CD4-positive, alpha-beta T cell treated with Interleukin-6 at 100 ng/mL for 8 hours (primary cell): ENCODE measurements around the gene TPK1.

Source experiments
- DNase-seq: peaks from one replicate; pipeline ENCODE4 v3.0.0-alpha.2; 2020; ENCODE audit warnings: mixed read lengths, low spot score

Gene TPK1

DNA sequence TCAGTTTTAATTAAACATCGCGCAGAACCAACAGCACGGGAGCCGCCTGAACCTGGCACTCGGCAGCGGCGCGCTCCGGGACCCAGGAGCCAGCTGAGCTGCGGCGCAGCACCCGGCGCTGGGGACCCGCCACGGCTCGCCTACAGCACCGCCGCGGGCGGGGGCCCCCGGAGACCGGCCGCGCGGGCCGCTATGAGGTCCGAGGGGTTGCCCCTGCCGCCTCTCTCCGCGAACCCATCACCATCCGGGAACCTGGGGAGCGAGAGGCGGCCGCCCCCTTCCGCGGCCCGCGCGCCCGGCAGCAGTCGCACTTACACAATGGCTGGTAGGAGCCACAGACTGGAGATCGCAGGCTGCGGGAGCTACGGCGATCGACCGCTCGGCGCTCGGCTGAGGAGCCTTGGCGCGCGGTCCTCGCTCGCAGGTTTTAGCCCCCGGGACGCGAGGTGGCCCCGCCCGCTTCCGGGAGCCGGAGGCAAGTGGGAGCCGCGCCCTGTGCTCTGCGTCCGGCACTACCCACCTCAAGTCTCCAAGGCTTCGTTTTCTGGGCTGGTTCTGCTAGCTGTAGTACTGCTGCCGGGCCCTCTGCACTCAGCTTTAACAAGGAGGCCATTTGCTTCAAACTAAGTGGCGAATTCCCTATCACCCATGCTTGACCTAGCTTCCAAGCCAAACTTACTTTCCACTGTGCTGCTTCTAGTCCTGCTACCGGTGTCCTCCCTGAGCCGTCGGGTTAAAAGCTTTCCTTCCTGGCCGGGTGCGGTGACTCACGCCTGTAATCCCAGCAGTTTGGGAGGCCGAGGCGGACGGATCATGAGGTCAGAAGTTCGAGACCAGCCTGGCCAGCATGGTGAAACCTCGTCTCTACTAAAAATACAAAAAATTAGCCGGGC, at the start of gene TPK1:
TPK1 (minus strand) TSS at position 402 of the 893 bp plus-strand sequence. CDS start 451 bp downstream, outside the sequence.
- DNase-seq = peak; percentile 92

DNA sequence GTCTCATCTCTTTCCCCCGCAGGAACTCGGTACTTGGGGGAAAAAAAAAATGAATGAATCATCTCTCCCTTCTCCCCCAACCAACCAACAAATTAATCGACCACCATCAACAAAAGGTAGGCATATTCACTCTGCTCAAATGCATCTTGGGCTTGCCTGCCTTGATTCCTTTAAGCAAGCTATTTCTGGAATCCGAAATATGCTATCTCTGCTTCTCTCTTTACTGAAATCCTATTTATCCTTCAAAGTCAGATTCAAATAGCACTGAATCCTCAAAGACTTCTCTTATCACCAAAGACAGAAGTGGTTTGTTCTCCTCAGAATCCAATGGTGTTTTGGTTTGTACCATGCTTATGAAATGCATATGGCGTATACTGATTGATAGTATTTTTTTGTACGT, 49.6 kb upstream of the TPK1 start:
- DNase-seq = no peak

DNA sequence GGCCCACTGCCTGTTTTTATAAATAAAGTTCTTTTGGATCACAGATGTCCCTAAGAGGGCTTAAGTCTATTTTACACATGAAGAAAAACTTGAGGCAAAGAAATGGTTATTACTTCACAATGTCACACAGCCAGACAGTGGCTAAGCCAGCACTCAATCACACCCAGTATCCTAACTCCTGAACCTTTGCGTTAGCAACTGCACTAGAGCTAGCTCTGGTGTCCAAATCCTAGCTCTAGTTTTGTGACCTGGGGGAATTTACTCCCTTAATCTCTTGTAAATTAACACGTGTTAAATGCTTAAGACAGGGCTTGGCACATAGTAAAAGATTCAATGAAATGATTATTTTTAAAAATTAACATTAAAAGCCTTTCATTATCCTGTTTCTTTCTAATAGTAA, 49.0 kb upstream of the TPK1 start:
- no peak for DNase-seq

DNA sequence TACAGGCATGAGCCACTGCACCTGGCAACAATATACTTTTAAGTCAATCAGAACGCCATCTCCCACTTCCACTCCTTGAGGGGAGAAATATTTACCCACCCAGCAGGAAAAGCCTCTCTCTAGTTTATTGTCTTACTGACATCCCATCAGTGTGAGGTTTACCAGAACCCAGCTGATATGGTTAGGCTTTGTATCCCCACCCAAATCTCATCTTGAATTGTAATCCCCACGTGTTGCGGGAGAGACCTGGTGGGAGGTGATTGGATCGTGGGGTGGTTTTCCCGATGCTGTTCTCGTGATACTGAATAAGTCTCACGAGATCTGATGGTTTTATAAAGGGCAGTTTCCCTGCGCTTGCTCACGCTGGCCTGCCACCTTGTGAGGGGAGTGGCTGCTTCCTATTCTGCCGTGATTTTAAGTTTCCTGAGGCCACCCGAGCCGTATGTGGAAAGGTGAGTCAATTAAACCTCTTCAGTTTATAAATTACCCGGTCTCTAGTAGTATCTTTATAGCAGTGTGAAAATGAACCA, 37.5 kb upstream of the TPK1 start:
- DNase-seq = no peak

DNA sequence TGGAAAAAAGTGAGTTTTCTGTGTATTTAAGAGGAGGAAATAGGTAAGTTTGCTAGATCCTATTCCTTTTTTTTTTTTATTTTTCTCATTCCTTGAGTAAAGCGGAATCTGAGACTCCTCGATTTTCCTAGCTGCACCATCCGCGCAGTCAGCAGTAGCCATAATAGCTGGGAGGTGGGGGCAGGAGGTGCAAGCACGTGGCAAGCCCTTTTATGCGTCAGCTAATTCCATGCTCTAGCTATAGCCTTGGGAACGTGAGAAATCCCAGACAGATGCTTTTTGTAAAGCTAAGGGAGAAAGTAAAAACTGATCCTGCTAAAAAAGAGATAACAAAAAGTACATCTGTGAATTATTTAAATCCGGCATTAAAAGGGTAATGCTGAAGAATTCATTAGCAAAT, 33.2 kb upstream of the TPK1 start:
- DNase-seq = no peak

DNA sequence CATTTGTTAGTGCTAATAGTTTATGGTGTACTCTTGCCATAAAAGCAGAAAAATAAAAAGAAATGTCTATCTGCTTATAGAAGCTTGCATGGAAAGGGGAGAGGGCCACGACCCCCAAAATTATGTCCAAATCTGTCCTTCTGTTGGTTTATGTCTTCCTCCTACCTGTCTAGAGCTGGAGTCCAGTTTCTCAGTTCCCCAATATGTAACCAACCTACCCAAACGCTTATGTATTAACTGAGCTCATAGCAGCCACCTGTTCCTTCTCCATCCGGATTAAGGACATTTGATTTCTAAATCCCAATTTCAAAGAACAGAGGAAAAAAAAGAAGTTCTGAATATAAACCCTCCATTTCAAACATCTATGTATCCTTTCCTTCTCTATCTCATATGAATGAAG, 30.3 kb upstream of the TPK1 start:
- no peak for DNase-seq

DNA sequence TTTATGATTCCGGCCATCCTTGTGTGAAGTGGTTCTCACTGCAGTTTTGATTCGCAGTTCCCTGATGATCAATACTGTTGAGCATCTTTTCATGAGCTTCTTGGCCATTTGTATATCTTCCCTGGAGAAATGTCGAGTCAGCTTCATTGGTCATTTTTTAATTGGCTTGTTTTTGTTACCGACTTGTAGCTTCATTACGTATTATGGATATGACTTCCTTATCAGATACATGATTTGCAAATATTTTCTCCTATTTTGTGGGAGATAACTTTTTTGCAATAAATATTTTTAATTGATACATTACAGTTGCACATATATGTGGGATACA, 27.4 kb upstream of the TPK1 start:
- no peak for DNase-seq

DNA sequence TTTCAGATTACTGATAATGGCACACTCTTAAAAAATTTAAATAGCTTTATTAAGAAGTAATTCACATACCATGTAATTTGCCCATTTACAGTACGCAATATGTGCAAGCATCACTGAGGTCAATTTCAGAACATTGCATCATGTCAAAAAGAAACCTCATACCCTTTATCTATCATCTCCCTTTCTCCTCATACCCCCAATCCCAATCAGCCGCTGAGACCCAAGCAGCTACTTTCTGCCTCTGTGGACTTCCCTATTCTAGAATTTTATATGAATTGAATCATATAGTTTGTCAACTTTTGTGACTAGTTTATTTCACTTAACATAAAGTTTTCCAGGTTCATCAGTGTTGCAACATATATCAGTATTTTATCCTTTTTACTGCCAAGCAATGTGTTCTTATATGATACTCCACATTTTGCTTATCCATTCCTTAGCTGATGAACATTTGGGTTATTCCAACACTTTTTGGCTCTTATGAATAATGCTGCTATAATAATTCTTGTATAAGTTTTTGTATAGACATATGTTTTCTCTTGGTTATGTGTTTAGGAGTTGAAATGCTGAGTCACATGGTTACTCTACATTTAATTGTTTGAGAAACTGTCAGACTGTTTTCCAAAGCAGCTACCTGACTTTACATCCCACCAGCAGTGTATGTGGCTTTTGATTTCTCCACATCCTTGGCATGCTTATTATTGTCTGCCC, 26.9 kb upstream of the TPK1 start:
- DNase-seq = no peak

DNA sequence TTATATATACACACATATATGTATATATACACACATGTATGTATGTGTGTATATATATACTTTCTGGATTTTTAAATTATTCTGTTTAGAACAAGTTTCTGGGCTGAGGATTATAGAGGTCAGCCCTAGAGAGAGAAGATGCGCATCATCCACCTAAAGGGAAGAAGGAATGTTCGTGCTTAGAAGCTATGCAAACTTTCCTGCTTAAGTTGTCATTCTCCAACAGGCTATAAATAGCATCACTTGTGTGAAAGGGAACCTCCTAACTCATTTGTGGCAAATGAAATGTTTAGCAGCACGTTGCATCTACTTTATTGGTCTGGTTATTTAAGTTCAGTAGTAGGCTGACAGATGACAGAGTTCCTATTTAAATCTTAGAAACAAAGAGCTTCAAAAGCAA, 23.9 kb upstream of the TPK1 start:
- no peak for DNase-seq

DNA sequence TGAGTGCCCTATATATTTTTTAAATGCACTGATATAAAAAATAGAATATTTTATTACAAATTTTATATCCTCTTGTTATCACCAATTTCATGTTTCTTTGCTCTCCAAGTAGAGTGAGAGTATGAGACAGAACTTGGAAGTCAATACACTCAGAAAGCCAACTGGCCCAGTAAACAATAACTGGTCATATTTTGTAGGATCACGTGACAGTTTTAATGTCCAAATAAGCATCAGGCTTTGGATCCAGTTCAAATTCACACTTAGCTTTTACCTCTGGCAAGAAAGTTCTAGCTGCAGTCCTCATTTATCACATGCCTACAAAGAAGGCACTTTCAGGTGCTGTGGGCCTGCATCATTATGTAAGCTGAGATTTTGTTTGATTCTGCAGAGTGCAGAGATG, 21.6 kb upstream of the TPK1 start:
- no peak for DNase-seq

DNA sequence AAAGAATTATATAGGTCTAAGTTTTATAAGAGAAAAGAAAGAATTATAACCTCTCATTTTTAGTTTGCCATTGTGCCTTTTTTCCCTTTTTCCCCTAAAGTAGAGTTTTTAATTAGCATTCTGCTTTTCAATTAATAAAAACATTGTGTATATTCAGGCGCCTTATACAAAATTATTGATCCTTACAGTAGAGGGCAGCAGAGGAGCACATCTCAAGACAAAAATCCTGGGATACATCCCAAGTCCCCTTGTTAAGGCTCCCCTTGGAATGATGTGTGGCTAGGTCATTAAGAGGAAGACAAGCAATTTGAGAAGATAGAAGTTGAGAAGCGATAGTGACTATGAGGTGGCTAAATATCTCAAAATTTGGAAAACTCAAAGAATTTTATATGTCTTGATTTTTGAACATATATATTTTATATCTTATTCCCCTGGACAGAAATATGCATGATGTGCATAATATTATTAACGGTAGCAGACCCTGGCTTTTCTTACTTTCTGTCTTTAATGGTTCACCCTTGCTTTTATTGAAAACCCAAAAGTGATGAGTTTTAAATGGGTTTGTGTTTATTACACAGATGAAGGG, 19.1 kb upstream of the TPK1 start:
- no peak for DNase-seq

DNA sequence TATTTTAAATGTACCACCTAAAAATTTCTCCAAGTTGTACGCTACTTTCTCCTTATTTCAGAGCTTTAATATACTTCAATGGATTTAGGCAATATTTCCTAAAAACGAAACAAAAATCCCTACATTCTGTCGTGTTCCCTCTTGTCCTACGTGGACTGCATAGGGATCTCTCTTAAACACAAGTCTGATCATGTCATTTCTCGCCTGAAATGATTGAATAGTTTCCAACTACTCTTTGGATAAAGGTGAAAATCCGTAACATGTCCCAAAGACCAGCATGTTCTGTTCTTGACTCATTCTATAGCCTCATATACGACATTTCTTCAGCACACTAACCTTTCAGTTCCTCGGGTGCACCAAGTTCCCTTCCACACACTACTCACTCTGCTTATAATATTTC, 17.7 kb upstream of the TPK1 start:
- DNase-seq = no peak

DNA sequence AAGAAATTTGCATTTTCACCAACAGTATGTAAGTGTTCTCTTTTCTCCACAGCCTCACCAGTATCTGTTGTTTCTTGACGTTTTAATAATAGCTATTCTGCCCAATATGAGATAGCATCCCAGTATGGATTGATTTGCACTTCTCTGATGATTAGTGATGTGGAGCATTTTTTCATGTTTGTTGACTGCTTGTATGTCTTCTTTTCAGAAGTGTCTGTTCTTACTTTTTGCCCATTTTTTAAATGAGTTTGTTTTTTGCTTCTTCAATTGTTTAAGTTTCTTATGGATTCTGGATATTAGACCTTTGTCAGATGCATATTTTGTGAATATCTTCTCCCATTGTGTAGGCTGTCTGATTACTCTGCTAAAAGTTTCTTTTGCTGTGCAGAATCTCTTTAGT, 12.2 kb upstream of the TPK1 start:
- DNase-seq = no peak

DNA sequence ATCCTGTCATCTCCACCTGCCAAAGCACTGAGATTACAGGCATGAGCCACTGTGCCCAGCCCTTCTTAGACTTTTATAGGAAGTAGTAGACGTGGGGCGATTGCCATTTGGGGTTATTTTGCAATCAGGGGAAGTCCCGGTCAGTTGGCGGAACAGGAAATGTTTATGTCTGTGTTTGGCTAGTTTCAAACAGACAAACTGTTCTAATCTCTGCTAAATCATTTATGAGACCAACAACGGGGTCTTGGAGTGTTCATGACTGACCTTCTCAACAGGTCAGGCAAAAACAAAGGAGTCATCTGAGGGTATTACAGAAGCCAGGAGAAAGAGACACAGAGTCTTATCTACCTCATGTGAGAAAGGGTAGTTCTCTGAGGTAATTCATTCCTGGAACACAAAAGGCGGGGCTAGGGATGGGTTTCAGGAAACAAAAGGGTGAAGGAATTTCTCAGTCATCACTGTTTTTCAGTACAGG, 6.6 kb upstream of the TPK1 start:
- peak; percentile 7 for DNase-seq

DNA sequence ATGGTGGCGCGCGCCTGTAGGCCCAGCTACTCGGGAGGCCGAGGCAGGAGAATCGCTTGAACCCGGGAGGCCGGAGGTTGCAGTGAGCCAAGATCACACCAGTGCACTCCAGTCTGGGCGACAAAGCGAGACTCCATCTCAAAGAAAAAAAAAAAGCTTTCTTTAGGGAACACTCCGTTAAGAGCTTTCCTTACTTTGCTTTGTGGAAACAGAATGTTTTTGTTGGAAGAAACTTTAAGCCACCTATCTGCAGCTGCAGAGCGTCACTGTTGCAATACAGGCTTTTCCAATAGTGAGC, 641 bp upstream of the TPK1 start:
- DNase-seq = no peak

DNA sequence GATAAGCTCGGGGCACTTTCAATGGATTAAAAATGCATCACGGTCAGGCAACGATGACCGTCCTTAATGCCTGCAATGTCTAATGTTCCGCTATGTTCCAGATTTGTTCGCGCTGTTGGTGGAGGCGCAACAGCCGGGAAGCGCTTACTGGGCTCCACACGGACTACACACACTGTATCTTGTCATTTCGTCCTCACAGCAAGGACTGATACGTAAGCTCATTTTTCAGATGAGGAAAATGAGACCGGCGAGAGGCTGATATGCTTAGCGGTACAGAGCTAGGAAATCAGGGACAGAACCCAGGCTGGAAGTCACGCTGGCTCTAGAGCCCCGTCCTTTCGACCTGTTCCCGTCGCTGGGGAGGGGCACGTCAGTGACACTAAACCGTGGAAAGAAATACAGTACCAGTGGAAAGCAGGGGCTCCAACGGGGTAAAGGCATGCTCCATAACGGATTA, 670 bp downstream of the TPK1 start:
- DNase-seq = peak; percentile 39

DNA sequence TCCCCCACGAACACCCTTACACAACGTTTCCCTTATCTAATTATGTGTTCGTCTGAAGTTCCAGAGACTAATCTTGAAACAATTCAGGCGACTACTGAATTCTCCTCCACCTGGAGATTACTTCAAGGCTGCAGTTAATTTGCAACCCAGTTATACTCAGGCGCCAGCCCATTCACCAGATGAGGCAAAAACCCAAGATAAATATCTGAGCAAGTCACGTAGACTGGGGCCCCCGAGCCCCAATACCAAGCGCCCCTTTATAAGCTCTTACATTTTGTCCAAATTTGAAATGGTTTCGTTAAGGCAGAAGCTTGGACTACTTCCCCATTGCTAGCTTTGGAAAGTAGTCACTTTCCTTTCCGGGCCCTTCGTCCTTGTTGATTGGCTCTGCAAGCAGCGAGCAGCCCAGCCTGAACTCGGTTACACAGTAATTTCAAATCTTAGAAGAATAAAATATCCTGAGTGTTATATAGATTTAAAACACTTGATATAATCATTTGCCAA, 1.2 kb downstream of the TPK1 start:
- peak; percentile 41 for DNase-seq

DNA sequence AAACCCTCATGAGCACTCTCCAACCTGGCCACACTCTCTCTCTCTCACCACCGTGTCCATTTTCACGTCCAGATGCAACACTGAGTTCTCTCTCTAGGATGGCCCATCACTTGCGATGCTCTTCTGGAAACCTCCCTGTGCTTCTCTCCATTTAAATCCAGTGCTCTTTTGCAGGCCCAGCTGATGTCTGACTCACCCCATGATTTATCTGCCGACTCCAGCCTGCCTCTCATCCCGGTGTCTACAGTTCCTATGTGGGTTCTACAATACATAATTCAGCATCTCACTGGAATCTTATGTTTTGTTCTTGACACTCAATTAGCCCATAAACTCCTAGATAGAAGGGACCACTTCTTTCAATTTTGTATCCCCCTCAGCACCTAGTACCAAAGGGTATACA, 5.0 kb downstream of the TPK1 start:
- no peak for DNase-seq

DNA sequence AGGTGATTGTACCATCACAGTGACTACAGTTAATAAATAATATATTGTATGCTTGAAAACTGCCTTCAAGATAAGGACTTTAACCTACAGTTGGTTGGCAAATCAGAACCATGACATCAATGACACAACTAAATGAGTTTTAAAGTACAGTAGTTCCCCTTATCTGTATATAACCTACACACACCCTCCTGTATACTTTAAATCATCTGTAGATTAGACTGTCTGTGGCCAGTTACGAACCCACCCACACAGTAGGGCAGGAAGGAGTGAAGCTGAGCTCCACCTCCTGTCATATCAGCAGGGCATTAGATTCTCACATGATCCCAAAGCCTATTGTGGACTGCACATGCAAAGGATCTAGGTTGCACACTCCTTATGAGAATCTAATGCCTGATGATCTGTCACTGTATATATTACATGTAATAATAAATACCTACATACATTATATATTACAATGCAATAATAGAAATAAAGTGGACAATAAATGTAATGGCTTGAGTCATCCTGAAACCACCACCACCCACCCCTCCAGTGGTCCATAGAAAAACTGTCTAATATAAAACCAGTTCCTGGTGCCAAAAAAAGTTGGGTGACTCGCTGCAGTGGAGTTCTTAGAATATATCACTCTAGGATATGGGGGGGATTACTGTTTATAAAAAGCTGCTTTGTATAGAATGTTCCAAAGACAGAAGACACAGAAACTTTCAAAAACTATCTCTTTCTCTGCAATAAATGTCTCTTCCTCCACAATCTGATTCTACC, 5.6 kb downstream of the TPK1 start:
- no peak for DNase-seq

DNA sequence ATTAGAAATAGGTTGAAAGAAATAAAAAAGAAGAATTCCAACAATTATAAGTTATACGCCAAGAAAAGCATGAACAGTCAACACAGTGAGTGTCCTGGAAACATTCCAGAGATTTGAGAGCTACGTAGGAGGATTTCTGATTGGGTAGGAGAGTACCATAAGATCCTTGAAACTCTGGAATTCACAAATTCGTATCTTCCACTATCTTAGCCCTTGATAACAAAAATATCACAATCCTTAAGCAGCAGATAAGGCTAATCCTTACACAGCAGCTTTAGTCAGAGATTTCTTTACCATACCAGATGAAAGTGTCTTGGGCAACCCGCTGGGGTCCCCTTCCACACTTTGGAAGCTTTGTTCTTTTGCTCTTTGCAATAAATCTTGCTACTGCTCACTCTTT, 8.2 kb downstream of the TPK1 start:
- DNase-seq = no peak

DNA sequence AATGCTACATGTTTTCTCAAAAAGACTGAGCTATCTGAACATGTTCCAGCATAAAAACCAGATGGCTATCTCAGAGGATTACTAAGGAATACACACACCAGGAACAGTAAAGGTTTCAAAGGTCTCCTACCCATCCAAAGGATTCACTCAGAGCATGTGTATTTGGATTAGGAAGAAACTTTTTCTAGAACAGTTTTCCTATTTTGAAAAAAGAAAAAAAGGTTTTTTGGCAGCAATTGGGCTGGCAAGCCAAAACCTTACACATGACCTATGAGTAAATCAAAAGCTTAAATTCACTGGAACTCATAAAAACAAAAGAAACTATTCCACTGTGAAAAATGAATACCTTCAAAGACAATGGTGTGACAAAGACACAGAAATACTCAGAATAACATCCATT, 9.6 kb downstream of the TPK1 start:
- DNase-seq = no peak

DNA sequence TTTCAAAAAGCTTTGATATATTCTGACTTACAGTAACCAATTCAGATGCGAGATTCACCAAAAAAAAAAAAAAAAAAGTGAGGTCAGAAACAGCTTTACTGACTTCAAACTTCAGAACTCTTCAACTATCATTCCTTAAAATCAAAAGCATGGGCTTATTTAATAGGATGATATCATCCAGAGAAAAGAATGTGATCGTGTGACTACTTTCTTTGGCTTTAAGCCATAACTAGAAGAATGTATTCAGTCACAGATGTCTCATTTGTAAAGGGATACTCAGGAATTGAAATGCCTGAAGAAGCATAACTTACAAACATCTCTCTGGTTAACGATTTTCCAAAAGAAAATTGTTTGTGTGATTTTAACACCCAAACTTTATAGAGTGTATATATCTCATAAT, 11.5 kb downstream of the TPK1 start:
- DNase-seq = no peak
